GM19240 (cell line): ENCODE results near the gene ITGA7.

Source experiments
- DNase-seq: peaks from one replicate; pipeline ENCODE4 v3.0.0; 2011; ENCODE audit warnings: low spot score; ENCODE audit not compliant: insufficient read length

ITGA7 gene

DNA sequence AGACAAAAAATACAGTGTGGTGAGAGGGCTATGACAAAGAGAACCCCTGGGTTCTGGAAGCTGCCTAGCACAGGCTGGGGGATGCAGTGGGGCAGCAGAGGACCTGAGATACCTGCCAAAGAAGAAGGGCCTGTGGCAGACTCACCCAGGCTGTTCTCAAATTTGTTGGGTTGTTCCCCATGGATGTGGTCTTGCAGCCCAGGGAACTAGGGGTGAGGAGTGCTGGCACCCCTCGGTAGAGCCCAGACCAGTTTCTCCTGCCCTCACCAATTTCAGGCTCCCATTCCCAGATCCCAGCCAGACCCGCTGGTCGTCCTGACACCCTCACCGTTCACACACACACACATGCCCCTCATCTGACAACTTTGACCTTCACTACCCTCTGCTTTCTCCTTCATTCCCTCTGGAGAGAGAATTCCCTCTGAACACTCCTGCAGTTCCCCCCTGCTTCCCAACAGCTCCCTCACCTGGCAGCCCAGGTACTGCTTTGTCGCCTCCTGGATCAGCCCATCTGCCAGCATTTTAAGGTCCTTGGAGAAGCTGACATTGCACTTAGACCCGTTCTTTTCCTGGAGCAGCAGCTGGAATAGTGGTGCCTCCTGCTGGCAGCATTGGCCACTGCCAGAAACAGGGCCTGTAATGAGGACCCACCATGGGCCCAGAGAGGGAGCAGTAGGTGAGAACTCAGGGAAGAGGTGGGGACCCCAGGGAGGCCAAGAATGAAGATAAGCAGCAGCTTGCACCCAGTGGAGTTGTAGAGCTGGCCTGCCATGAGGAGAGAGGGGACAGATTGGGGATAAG, 29.3 kb upstream of the ITGA7 start:
- no peak for DNase-seq

DNA sequence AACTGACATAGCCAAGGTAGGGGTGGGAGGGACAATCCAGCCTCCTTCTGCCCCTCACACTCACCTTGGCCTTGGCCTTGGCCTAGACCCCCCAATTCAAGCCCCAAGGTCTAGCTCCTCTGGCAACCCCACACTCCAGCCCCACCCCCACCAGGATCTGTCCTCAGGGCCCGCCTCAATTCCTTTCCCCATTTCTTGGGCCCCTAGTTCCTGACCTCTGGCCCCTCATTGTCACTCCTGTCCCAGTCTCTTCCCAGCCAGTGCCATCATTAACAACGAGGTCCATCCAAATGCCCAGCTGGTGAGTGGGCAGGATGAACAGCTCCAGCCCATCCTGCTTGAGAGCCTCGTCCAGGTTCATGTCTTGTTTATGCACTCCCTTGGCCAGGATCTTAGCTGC, 28.4 kb upstream of the ITGA7 start:
- no peak for DNase-seq

- DNase-seq, result no peak
Observed at GRCh38 chr12:55734595-55734994, 26.9 kb upstream of the ITGA7 start.

GRCh38 chr12:55733858-55734257, 26.2 kb upstream of the ITGA7 start:
- no peak for DNase-seq

- no peak for DNase-seq
Observed at GRCh38 chr12:55733021-55733555, 25.4 kb upstream of the ITGA7 start.

GRCh38 chr12:55732288-55732687, 24.6 kb upstream of the ITGA7 start:
- no peak for DNase-seq

DNA sequence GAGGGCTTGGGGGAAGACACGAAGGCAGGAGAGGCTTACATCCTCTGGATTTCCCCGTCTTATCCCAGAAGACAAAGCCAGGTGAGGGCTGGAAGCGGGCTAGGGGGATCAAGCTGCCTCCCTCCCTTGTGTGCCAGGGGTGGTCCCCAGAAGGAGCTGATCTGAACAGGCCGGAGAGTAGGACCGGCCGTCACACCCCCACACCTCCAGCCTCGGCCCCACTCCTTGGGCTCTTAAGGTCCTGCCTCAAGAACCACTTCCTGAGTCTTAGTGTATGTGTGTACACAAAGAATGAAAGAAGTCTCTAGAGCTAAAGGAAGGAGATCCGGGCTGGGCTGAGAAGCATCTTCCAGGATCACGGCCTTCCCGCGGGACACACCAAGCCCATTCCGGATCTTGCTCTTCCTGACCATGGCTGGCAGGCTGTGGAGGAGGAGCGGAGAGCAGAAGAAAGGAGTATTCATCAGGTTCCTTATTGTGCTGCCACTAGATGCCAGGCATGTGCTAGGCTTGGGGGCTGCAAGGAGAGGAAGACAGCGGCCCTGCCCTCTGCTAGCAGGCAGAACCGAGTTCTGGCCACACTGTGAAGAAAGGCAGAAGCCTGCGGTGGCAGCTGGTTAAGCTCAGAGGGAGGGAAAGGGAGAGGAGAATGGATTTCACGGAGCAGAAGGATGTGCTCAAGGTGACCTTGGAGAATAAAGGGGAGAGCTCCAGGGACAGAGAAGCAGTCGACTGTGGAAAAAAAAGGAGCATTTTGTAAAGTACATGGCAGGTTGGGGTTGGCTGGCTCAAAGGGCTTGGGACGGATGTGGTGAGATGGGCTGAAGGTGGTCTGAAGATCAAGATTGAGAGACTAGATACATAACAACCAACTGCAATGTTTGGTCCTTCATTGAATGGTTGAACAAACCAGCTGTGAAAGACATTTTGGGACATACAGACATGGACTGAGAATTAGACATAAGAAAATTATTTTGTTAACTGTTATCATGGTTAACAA, 22.4 kb upstream of the ITGA7 start:
- no peak for DNase-seq

DNA sequence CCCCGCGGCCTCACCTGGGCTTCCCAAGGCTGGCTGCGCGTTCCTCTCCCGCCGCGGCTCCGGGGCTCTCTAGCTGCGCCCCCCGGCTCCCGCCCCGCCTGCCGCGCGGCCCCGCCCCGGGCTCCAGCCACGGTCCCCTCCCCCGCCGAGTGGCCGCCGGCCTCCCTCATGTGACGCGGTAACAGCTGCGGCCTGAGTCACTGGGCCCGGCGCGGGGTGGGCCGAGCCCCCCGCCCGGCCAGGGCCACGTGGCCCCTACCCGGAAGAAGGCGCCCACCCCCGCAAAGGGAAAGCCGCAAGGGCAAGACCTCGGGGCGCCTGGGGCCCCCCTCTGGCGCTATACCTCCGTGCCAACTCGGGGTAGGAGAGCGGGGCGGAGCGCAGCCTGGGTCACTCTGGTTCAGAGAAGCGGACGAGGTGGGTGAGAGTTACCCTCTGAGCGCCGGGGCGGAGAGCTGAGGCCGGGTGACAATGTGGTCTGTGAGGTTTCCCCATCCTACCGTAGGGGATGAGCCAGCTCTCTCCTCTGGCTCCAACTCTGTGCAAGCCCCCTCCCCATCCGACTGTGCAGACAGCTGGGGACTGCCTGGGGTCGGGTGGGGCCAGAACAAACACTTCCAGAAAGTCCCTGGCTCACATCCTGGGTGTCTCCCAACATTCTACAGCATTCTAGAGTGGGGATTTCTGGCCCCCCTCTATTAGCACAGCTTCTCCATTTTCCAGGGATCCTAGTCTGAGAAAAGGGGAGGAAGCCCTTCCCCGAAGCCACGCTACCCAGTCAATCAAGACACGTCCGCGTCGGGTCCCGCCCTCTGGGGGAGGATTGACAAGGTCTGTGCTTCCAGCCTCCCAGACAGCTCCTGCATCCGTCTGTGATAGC, 21.5 kb upstream of the ITGA7 start, which contains the start of gene CD63:
Gene CD63, minus strand, starts transcription at position 71 of the 880 bp plus-strand sequence. CDS start 668 bp downstream, outside the sequence.
- DNase-seq, result peak; percentile 79

GRCh38 chr12:55728186-55728938, 20.7 kb upstream of the ITGA7 start:
- DNase-seq, result no peak

GRCh38 chr12:55727643-55728185, 20.0 kb upstream of the ITGA7 start:
- DNase-seq, result no peak

GRCh38 chr12:55726971-55727370, 19.3 kb upstream of the ITGA7 start:
- DNase-seq, result no peak

GRCh38 chr12:55725556-55725955, 17.9 kb upstream of the ITGA7 start:
- no peak for DNase-seq

DNA sequence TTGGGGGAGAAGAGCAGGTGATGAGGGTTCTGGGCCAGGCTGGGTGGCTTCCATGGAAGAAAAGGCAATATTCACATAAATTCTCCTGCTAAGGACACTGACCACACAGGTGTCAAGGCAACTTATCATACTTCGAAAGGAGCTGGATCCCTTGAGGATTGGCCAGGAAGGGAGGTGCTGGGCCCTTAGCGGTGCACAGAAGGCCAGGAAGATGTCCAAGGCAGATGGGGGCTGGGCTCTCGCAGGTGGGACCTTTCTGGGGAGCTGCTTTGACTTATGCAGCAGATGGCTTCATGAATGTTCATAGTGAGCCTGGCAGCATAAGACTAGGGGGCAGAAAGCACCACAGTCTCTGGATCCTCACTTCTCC, 17.2 kb upstream of the ITGA7 start:
- no peak for DNase-seq

- no peak for DNase-seq
Observed at GRCh38 chr12:55724226-55724939, 16.7 kb upstream of the ITGA7 start.

GRCh38 chr12:55723516-55724225, 16.0 kb upstream of the ITGA7 start:
- DNase-seq, result no peak

- no peak for DNase-seq
Observed at GRCh38 chr12:55722948-55723347, 15.2 kb upstream of the ITGA7 start.

DNA sequence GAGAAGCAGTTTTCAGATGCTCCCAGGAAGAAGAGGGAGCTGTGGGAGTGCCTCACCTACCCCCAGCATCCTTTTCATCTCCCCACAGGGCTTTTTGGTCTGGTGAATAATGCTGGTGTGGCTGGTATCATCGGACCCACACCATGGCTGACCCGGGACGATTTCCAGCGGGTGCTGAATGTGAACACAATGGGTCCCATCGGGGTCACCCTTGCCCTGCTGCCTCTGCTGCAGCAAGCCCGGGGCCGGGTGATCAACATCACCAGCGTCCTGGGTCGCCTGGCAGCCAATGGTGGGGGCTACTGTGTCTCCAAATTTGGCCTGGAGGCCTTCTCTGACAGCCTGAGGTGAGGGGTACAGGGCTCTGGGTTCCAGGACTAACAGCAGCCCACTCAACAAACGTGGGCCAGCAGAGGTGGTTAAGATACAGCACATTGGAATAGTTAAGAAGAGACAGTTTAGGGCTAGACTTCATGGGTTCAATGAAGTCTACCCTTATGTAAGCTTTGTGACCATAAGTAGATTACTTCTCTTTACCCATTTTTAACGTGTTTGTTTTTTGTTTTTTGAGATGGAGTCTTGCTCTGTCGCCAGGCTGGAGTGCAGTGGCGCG, 14.0 kb upstream of the ITGA7 start:
- DNase-seq, result no peak

- no peak for DNase-seq
Observed at GRCh38 chr12:55720894-55721444, 13.3 kb upstream of the ITGA7 start.
